Heart left ventricle (tissue), 16 donors: ENCODE measurements around the gene MYOZ3. TPM values are rescaled to one million over a fixed set of nuclear protein-coding genes. Genes with fewer than 3 reads are reported as not detected.
A peak's percentile ranks its signal among the peaks of the same experiment; 100 is the strongest.

Source experiments
- ATAC-seq, 4 donors: fragments of 200-7000 bp; cut with Tn5 transposase; one replicate each; pipeline ENCODE4 v1.9.1; 2020 to 2022; ENCODE audit warnings: moderate library complexity in 4 of 4, mild to moderate bottlenecking in 3 of 4, moderate number of reproducible peaks in 1 of 4
- DNase-seq, 5 donors: peaks; one replicate each; pipeline ENCODE4 v3.0.0-alpha.2; 2020
- H3K27ac ChIP-seq, 12 donors: fragments of 200-600 bp; sonication (generic) in 4 of 12; one replicate each; pipeline versions ENCODE4 v1.5.0 to v1.8.0; 2016 to 2022; ENCODE audit warnings: mild to moderate bottlenecking in 2 of 12
- H3K27me3 ChIP-seq, 9 donors: fragments of 200-600 bp; sonication (generic) in 2 of 9; one replicate each; pipeline versions ENCODE4 v1.5.1 to v1.8.0; 2016 to 2022; ENCODE audit warnings: mild to moderate bottlenecking in 3 of 9
- H3K36me3 ChIP-seq, 9 donors: fragments of 200-600 bp; sonication (generic) in 2 of 9; one replicate each; pipeline versions ENCODE4 v1.5.0 to v1.8.0; 2018 to 2022; ENCODE audit warnings: mild to moderate bottlenecking in 2 of 9
- H3K4me1 ChIP-seq, 12 donors: fragments of 200-600 bp; sonication (generic) in 4 of 12; one replicate each; pipeline versions ENCODE4 v1.5.0 to v1.8.0; 2016 to 2022; ENCODE audit warnings: mild to moderate bottlenecking in 3 of 12
- H3K4me3 ChIP-seq, 12 donors: fragments of 200-600 bp; sonication (generic) in 4 of 12; one replicate each; pipeline versions ENCODE4 v1.5.0 to v1.8.0; 2017 to 2022; ENCODE audit warnings: mild to moderate bottlenecking in 9 of 12, moderate library complexity in 4 of 12
- H3K9me3 ChIP-seq, 12 donors: fragments of 200-600 bp; sonication (generic) in 4 of 12; one replicate each; pipeline versions ENCODE4 v1.5.0 to v1.8.0; 2016 to 2022; ENCODE audit warnings: mild to moderate bottlenecking in 1 of 12
- CTCF ChIP-seq, 12 donors: fragments of 200-600 bp; sonication (generic) in 4 of 12; IDR thresholded peaks; one replicate each; pipeline versions ENCODE4 v1.5.0 to v1.8.0; 2018 to 2022; ENCODE audit warnings: antibody characterized with exemption in 12 of 12, mild to moderate bottlenecking in 5 of 12
- POLR2A ChIP-seq, 2 donors: fragments of 450-650 bp; IDR thresholded peaks; one replicate each; pipeline ENCODE4 v1.6.1; 2017; ENCODE audit warnings: antibody characterized with exemption in 2 of 2, mild to moderate bottlenecking in 2 of 2, moderate library complexity in 2 of 2
- WGBS, 4 donors: extraction: QIAGEN DNeasy Blood & Tissue Kit in 2 of 4; methylation state at CpG; one replicate each; pipeline versions ENCODE4 v1.1.5 to v1.1.7; 2013 to 2018; 5-methylcytosine and 5-hydroxymethylcytosine counted together
- intact Hi-C, 10 donors: fragments of 100-400 bp; cut with DNase I; formaldehyde crosslinking; loops; one replicate each; pipeline versions ENCODE4 v1.11.1 to v1.14.2; 2022
- polyA plus RNA-seq, 2 donors: library from polyadenylated mRNA; stranded (reverse); fragments of 200-250 nt; gene quantifications; one replicate each; pipeline ENCODE4 v1.2.3, GENCODE V29; 2013
- total RNA-seq, 9 donors: library from RNA; depleted of rRNA in 2 of 9; stranded (reverse); fragments of >200 nt in 2 of 9; fragmentation: NEBNext Ultra II Directional in 3 of 9; extraction: Animal tissue kit (Norgen Biotek cat#: 25700) in 3 of 9; gene quantifications; one replicate each; pipeline versions ENCODE4 v1.1.0 to v1.2.4, GENCODE V29; 2016 to 2023
- donor health status: ischemic (EF 13 %, LVEDD 7.1; RV severe dilation, severe dysfunction).
- donor health status: healthy with polysubstance abuse.
- donor health status: DM: no; HTN: yes; CAD: no.
- donor health status: DM: no; HTN: no; CAD: no.
- donor health status: ischemic (EF 25% LVEDD 6.9; RV normal size, moderate dysfunction).
- donor health status: ischemic (EF 25% LVEDD 5.7; RV mildly dilated, moderate dysfunction).
- donor health status: healthy.
- donor health status: DM: yes; HTN: yes; CAD: no.
- donor health status: ischemic (EF 35%, LVEDD 5.7; RV mildly dilated, moderate dysfunction).
- donor health status: nonischemic (EF 11% LVEDD 7.7; RV severe dilation, severe dysfunction).
- donor health status: DM: yes; HTN: yes; CAD: no.
- donor health status: PGD.
- donor health status: ischemic (EF 29% LVEDD 5.4; RV normal size, mild dysfunction).
- donor health status: nonischemic (EF 23%, LVEDD 6.1; RV moderate dilation, normal function).

The MYOZ3 gene
- total and polyA plus RNA-seq, 11 donors: 1.2 to 10.2 (median 4.6) TPM

- no peak for TF ChIP-seq CTCF (IDR thresholded peaks at IDR 0.05)
- no peak for TF ChIP-seq POLR2A (IDR thresholded peaks at IDR 0.05)
- H3K9me3 ChIP-seq: no peaks in the 10 kb centered on the region
- H3K27me3 ChIP-seq: no peaks in the 10 kb centered on the region
- H3K27ac ChIP-seq: peak overlapping the region in 9 of 12 donors; percentile 28 to 93 (median 89)
- intact Hi-C loops: loop anchor here in 8 of 10 donors (2.0 to 10.0 kb wide), 7 partner anchors 47 to 200 kb away; partner anchors contain the start of gene RBM22 (in 1 of the 8)
- H3K36me3 ChIP-seq: peaks cover 0 to 38% (median 17%) of the 10 kb centered on the region in 9 donors
- DNase-seq (peak in 1 of 5 donors; percentile 32), ATAC-seq (no peak)
- WGBS, 4 donors: 68 to 87% (median 71%) methylated on average over 3 of the region's 3 CpGs
- peaks cover 3 to 84% (median 68%) of the 10 kb centered on the region in 12 donors for H3K4me1 ChIP-seq
- H3K4me3 ChIP-seq: no peak overlapping the region
These were observed 5.8 kb upstream of the MYOZ3 start for GRCh38 chr5:150655221-150655620.

- peak overlapping the region in 11 of 12 donors; percentile 30 to 65 (median 53) for H3K4me3 ChIP-seq
- DNase-seq (peak; percentile 78 to 88 (median 84)), ATAC-seq (peak; percentile 28 to 60 (median 48))
- H3K27ac ChIP-seq: peak overlapping the region; percentile 81 to 96 (median 90)
- no peaks in the 10 kb centered on the region for H3K27me3 ChIP-seq
- 2 to 16% (median 4%) methylated on average over 16 to 99 of the region's 99 CpGs for WGBS, 4 donors
- peak; percentile 50 to 90 (median 78) for TF ChIP-seq CTCF (IDR thresholded peaks at IDR 0.05)
- no peak for TF ChIP-seq POLR2A (IDR thresholded peaks at IDR 0.05)
- peaks cover 3 to 82% (median 58%) of the 10 kb centered on the region in 12 donors for H3K4me1 ChIP-seq
- no peaks in the 10 kb centered on the region for H3K9me3 ChIP-seq
- intact Hi-C loops: loop anchor here (1.0 to 10.0 kb wide), 14 partner anchors 46 to 202 kb away; partner anchors contain the start of gene RBM22 (in 1 of the 10)
- peaks cover 0 to 26% (median 6%) of the 10 kb centered on the region in 9 donors for H3K36me3 ChIP-seq
These were observed 4.6 kb upstream of the MYOZ3 start for GRCh38 chr5:150656191-150657132.

- Histone ChIP-seq H3K27me3 (no peaks in the 10 kb centered on the region), H3K36me3 (peaks cover 0 to 9% (median 0%) of the 10 kb centered on the region in 9 donors), H3K4me3 (no peak overlapping the region), H3K27ac (peak overlapping the region; percentile 72 to 96 (median 90)), H3K9me3 (no peaks in the 10 kb centered on the region), H3K4me1 (peaks cover 0 to 65% (median 41%) of the 10 kb centered on the region in 12 donors)
- DNase-seq: peak in 1 of 5 donors; percentile 21
- TF ChIP-seq CTCF (IDR thresholded peaks at IDR 0.05) (no peak), POLR2A (IDR thresholded peaks at IDR 0.05) (no peak)
- intact Hi-C loops: loop anchor here in 8 of 10 donors (2.0 to 10.0 kb wide), 7 partner anchors 43 to 203 kb away; partner anchors contain the start of gene RBM22 (in 2 of the 8)
- WGBS, 4 donors: 93 to 97% (median 95%) methylated on average over 4 of the region's 4 CpGs
- no peak for ATAC-seq
These were observed 2.9 kb upstream of the MYOZ3 start for GRCh38 chr5:150658121-150658520.
